HG03354 (cell line): Measurements from ENCODE around the gene PDX1.

Experiments used
- ATAC-seq: cut with Tn5 transposase; IDR thresholded peaks from one replicate; pipeline ENCODE4 v1.9.1; 2021; ENCODE audit warnings: mild to moderate bottlenecking; ENCODE audit not compliant: unreplicated experiment, poor library complexity, severe bottlenecking

PDX1 gene

DNA sequence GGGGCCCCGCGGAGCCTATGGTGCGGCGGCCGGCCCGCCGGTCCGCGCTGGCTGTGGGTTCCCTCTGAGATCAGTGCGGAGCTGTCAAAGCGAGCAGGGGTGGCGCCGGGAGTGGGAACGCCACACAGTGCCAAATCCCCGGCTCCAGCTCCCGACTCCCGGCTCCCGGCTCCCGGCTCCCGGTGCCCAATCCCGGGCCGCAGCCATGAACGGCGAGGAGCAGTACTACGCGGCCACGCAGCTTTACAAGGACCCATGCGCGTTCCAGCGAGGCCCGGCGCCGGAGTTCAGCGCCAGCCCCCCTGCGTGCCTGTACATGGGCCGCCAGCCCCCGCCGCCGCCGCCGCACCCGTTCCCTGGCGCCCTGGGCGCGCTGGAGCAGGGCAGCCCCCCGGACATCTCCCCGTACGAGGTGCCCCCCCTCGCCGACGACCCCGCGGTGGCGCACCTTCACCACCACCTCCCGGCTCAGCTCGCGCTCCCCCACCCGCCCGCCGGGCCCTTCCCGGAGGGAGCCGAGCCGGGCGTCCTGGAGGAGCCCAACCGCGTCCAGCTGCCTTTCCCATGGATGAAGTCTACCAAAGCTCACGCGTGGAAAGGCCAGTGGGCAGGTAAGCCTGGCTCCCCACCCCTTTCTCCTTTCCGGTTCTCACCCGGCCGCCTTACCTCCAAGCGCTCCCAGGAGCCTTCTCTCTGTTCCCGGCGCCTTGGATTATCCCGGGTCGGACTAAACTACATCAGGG lies at the start of gene PDX1:
Gene PDX1 (plus strand): TSS at position 67 of the 743 bp plus-strand sequence. CDS start 139 bp downstream, at position 206.
- ATAC-seq = no peak

DNA sequence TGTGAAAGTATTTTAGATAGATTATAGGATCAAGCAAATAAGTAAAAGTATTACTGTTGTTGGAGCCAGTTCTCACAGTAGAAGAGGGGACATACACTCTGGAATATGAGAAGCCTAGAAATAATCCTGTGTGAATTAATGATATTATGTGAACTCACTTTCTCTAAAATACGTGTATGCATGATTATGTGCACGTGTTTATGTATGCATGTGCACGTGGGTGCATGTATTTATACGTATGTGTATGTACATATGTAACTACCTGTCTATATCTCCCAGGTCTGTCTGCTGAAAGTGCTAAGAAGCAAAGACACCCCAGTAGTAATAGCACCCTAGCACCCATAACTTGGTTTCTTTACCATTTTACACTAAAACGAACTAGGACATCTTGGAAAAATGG lies 41.5 kb upstream of the PDX1 start:
- ATAC-seq = no peak

DNA sequence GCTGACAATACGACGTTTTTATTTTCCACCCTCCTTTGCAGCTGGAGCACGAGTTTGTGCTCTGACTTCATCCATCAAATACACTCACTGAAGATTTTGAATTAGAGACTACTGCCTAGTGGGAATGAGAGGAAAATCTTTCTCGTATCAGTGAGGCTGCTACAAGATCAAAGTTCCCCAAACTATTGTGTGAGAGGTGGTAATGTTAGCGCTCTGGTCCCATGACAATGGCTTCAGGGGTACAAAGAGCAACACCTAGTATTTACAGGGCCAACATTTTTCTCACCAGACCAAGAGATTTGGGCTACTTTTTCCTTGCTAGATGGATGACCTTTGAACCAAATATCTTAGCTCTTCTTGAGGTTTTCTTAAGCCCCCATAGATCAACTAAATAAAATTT lies 30.3 kb upstream of the PDX1 start:
- no peak for ATAC-seq

DNA sequence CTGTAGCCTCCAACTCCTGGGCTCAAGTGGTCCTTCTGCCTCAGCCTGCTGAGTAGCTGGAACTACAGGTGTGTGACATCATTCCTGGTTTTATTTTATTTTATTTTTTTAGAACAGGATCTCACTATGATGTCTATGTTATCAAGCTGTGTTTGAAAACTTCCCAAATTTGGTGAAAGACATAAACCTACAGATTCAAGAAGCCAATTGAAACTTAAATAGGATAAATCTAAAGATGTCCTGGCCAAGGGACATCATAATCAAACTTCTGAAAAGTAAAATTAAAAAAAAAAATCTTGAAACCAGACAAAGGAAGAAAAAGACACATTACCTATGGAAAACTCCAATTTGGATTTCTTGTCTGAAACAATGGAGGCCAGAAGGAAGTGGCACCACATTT lies 23.1 kb upstream of the PDX1 start:
- no peak for ATAC-seq

DNA sequence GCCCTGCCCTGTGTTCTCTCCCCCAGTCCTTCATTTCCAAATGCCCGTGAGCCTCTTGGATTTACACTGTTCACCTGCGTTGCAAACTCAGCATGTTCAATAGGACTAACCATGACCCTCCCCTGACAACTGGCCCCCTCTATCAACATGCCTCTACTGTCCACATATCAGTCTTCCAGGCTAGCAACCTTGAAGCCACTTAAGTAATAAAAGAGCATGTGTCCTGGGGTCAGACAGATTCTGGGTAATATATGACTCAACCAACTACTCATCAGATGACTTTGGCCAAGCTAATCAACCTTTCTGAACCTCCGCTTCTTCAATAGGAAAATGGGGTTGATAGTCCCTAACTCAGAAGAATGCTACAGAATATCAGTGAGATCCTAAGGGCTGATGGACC lies 15.1 kb upstream of the PDX1 start:
- ATAC-seq = no peak

DNA sequence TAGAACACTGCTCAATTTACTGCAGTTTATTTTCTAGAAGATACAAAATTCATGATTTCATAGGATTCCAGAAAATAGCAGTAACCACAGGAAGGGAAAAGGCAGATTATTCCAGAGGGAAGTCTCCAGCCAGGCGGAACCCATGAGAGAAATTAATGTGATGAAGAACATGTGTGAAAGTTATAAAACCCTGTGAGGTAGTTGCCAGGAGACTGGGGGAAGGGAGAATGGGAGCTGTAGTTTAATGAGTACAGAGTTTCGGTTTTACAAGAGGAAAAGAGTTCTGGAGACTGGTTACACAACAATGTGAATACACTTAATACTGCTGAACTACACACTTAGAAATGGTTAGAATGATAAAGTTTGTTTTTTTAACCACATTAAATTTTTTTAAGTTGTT lies 14.2 kb upstream of the PDX1 start:
- ATAC-seq = no peak

DNA sequence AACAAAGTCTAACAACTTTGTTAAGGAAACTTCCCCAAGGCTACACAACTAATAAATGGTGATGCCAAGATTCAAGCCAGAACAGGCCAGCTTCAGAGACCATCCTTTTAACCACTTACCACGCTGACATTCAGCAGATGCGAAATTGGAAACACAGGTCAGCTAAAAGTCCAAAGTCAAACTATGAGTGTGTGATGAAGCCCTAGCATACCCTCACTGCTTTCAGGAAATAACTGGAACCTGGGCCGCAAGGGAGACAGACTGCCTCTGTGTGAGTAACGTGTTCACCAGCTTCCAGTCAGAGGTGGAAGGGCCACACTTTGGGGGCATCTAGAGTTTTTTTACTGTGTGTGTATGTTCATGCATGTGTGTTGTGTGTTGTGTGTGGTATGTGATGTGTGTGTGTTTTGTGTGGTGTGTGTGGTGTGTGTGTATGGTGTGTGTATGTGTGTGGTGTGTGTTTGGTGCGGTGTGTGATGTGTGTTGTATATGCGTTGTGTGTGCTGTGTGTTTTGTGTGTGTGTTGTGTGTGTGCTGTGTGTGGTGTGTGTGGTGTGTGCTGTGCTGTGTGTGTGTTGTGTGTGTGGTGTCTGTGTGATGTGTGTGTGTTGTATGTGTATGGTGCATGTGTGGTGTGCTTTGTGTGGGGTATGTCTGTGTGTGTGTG lies 12.5 kb upstream of the PDX1 start:
- no peak for ATAC-seq

DNA sequence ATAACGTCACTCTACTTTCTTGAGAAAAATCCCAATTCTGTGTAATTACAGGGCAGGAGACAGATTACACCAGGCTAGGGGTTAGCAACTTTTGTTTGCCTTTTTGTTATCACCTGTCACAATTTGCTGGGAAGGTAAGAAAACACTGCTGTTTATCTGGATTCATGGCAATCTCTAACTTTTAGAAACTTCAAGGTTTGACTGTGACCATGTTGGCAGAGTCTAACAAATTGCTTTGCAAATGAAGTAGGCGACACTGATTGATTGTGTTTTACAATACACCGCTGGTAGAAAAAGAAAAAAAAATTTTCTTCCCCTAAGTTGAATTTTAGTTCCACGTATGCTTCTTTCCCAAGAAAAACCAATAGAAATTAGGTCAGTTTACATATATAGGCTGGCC lies 10.4 kb upstream of the PDX1 start:
- ATAC-seq = no peak

DNA sequence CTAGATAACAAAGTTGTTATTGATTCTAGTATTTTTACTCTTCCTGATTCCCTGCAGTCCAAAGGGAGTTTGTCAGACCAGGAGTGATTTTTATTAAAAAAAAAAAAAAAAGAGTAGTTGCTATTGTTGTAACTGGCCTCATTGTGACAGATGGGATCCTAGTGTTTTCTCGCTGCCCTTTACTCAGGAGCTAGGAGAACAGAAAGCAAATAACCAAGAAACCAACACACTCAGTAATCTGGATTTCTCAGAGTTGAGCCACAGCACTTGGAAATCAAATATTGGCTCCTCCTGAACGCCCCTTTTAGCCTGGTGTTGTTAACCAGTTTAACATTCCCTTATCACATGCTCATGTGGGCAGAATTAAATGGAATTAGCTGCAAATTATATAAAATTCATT lies 8.3 kb upstream of the PDX1 start:
- no peak for ATAC-seq

DNA sequence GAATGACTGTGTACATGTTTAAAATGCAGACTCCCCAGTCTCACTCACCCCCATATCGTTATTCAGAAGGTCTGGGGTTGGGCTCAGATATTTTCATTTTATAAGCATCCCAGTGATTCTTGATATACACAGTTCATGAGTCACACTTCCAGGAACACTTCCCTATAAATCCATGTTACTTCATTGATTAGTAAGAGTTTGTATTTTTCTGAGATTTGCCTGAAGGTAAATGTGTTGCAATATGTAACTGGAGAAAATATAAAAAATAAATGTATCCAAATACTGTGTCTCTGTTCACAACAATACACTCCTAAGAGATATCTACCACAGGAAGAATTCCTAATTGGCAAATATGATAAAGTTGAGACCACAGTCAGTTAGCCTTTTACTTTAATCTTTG lies 6.6 kb upstream of the PDX1 start:
- no peak for ATAC-seq

DNA sequence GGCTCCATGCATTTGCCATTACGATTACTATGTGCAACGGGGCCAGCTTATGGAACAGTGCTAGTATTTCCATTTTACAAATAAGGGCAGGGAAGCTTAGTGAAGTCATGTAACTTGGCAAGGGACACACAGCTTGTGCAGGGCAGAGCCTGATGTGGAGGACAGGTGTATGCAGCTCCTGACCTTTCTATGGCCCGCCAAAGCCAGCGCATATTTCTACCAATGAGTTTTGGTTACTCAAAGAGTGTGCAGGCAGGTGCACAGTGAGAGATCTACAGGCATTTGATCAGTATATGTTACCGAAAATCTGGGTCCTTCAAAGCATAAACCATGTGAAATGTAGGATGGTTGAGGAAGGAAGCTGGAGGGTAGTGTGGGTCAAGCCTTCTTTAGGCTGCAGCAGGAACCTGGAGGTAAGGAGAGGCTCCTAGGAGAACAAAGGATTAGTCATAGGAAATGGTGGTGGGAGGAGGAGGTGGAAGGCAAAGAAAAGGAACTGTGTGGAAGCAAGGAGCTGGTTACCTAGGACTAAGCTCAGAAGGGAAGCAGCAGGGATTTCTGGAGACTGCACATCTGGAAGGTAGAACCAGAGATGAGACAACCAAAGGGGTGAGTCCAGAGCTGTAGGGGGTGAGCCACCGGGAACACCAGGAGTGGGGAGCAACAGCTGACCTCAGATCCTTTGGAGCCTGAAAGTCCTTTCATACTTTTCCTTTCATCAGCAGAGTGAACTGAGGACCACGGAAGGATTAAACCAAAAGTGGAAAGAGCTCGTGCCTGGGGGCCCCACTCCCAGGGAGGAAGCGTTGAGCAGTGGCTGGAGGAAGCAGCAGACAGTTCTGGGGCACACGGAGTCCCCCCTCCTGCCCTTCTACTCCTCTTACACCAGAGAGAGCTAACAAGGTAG lies 4.2 kb upstream of the PDX1 start:
- ATAC-seq = no peak

DNA sequence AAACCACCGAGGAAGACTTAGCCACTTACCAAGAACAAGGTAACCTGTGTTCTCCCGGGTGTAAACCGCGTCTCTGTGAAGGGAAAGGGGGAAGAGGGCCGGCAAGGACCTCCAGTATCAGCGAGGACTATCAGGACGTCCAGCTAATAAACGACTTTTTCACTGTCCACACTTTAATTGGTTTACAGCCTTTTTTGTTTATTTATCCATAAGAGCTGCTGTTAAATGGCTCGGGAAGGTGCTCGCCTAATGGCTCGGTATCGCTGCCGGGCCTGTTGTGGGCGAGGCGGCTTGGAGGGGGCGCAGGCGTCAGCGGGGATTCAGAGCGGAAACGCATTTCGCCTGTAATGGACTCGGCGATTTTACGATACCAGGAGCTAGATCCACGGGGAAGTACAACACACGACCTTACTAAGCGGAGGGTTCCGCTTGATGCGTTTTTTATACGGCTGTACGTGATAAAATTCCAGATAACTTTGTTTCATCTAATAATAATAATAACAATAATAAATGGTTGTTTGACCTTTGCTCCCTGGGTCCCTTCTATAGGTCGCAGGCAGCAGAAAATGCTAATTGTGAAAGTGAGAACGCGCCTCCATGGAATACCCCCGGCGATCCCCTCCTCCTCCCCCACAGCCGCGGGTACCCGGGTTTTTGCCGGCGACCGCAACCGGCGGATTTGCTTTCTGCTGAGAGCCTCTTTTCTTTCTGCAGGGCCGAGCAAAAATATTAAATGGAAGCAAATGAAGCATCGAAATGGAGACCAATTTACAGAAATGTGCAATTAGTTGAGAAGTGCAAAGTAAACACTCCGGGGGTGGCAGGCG lies 2.5 kb upstream of the PDX1 start:
- no peak for ATAC-seq

DNA sequence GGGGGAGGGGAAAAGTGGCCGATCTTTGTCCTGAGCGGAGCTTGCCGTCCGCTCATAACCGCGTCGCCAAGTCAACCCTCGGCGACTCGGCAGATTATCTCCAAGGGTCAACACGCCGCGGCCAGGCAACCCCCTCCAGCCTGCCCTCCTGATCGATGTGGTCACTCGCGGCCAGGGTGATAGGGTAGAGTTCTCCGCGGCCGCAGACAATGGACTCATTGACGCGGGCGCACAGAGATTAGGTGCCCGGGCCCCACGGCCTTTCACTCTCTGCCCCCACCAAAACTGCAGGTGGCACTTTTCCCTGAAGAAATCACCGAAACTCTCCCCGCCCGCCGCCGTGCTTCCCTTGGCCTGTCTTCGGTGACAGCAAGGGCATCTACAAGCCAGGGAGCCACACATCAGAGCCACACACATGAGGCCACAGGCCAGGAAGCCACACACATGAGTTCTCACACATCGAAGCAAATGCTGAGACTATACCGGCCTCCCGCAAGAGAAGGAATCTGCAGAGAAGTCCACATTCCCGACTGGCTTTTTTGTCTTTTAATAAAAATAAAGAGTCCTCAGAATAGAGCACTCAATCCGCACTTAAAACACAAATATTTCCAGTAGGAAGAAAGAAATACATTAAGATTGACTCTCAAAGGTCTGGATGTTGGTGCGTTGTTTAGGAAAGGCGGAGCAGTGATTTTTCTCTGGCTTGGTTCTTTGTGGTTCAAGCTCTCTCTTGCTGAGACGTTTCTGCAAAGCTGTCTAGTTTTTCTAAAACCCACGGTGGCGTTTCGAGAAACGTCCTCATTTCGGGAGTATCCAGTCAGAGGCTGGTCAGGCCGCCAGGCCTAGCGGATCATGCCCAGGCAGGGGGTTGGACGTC lies 1.5 kb upstream of the PDX1 start:
- ATAC-seq = no peak

DNA sequence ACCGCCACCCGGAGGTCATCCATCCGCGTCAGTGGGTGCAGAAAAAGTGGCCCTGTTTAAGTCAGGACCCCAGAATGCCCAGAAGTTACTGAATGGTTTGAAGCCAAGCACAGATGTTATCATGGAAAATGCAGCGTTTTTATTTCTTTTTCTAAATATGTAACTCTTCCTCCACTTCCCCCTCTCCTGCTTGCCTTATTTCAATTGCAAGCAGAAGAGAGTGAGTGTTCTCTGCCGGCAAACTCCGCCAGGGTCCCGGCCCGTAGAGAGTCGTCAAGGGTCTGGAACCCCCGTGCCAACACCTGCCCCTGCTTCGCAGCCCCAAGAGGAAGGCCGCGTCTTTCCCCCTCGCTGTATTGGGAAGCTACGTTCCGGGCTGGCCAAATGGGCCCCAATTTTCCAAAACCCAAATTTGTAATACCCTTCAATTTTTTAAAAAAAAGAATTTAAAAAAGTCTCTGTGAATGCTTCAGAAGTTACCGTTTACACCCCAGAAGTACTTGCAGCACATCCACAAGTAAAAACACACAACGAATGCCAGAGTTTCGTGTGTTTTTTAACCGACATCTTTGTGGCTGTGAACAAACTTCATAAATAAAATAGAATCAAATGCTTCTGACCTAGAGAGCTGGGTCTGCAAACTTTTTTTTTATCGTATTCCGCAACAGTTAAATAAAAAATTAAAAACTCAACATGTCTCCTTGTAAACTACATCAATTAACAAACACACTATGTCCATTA lies 712 bp upstream of the PDX1 start:
- no peak for ATAC-seq

DNA sequence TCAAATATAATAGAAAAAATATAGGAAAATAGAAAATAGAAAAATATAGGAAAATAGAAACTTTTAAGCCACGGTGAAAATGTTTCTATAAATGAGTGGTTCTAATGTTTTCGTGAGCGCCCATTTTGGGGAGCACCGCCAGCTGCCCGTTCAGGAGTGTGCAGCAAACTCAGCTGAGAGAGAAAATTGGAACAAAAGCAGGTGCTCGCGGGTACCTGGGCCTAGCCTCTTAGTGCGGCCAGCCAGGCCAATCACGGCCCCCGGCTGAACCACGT lies 204 bp upstream of the PDX1 start:
- no peak for ATAC-seq

DNA sequence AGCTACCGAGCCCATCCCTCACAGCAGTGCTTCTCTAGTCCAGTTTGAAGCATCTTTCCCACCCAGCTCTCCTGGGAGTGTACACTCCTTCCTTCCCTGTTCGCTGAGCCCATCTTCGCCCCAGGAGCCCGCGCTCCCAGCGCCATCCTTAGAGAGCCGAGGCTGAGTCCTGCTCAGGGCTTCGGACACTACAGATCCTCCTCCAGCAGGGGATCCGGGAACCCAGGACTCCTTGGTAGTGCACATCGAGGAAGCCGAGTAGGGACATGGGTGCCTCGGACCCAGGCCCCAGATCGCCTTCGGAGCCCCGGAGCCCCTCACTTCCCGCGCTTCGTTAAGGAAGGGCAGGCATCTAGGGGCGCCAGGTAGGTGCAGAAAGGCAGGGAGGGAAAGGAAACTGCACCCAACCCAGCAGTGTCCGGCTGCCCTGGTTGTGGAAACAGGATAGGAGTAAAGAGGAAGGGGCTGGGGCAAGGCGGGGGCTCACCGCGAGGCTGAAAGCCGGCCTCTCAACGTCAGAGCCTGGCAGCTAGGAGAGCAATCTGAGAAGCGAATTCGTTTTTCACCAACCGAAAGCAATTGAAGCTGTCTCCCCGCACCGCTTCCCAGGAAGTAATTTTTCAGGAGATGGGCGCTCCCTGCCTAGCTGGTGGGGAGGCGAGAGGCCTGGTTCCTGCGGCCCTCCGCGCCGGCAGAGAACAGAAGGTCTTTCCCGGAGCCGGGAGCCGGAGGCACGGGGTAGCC lies 1.0 kb downstream of the PDX1 start:
- ATAC-seq = no peak

DNA sequence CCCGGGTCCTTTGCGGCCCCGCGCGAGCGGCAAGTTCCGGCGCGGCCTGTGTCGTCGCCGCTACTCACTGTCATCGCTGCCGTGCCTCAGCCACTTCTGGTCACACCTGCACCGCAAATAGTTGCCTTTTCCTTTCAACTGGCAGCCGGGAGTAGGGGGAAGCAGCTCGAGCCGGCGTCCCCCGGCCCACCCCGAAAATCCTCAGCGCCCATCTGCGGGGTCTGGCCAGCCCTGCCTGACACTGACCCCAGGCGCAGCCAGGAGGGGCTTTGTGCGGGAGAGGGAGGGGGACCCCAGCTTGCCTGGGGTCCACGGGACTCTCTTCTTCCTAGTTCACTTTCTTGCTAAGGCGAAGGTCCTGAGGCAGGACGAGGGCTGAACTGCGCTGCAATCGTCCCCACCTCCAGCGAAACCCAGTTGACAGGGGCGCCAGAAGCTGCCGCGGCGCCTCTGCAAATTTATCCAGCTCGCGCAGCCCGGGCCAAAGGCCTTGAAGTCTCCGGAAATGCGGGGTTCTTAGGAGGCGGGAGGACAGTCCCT lies 1.7 kb downstream of the PDX1 start:
- no peak for ATAC-seq
